ENCODE measurements around the gene RELL2.
A peak's percentile ranks its signal among the peaks of the same experiment; 100 is the strongest.

Gene RELL2

GRCh38 chr5:141650851-141651727 is 14.3 kb downstream of the RELL2 start, which contains the start of gene FCHSD1:
FCHSD1 (minus strand) TSS chr5:141651418; CDS start chr5:141651368, 50 bp downstream.
- peak; percentile 91 for DNase-seq

GRCh38 chr5:141651728-141652105 is 14.9 kb downstream of the RELL2 start:
- DNase-seq, result no peak

GRCh38 chr5:141654298-141654697 is 17.5 kb downstream of the RELL2 start:
- no peak for DNase-seq

GRCh38 chr5:141655020-141655419 is 18.2 kb downstream of the RELL2 start:
- no peak for DNase-seq

- DNase-seq, result no peak
Observed at GRCh38 chr5:141656396-141656795, 19.6 kb downstream of the RELL2 start.

GRCh38 chr5:141657404-141657803 is 20.6 kb downstream of the RELL2 start:
- DNase-seq, result no peak

GRCh38 chr5:141657937-141658545 is 21.2 kb downstream of the RELL2 start:
- DNase-seq, result peak; percentile 28

GRCh38 chr5:141662028-141662427 is 25.2 kb downstream of the RELL2 start:
- no peak for DNase-seq

GRCh38 chr5:141663506-141663905 is 26.7 kb downstream of the RELL2 start:
- no peak for DNase-seq

- DNase-seq, result peak; percentile 76
Observed at GRCh38 chr5:141664733-141665461, 28.1 kb downstream of the RELL2 start.

- no peak for DNase-seq
Observed at GRCh38 chr5:141665995-141666940, 29.5 kb downstream of the RELL2 start.

- DNase-seq, result no peak
Observed at GRCh38 chr5:141668601-141669265, 31.9 kb downstream of the RELL2 start.

GRCh38 chr5:141669520-141669919 is 32.7 kb downstream of the RELL2 start:
- no peak for DNase-seq

- DNase-seq, result no peak
Observed at GRCh38 chr5:141672071-141672840, 35.5 kb downstream of the RELL2 start.

- no peak for DNase-seq
Observed at GRCh38 chr5:141672841-141673813, 36.3 kb downstream of the RELL2 start.

GRCh38 chr5:141674747-141675146 is 38.0 kb downstream of the RELL2 start:
- no peak for DNase-seq

- no peak for DNase-seq
Observed at GRCh38 chr5:141675672-141676071, 38.9 kb downstream of the RELL2 start.

GRCh38 chr5:141677415-141677814 is 40.6 kb downstream of the RELL2 start:
- no peak for DNase-seq

- DNase-seq, result no peak
Observed at GRCh38 chr5:141680178-141680577, 43.4 kb downstream of the RELL2 start.

GRCh38 chr5:141680751-141681201 is 44.0 kb downstream of the RELL2 start:
- DNase-seq, result no peak
